Stimulated activated memory B cell treated with anti-CD40 and anti-IgM and Interleukin-4, amounts not matched to agents 10 μg/mL and 1 μg/mL and 100 μg/mL, for 72 hours (primary cell): Measurements from ENCODE around the gene HEBP2.

Experiments
- ATAC-seq: fragments of 150-1000 bp; cut with Tn5 transposase; 2 replicates; pipeline ENCODE4 v1.10.0; 2021
- H3K27ac Mint-ChIP-seq: one replicate; pipeline ENCODE4 v1.8.0; 2022; ENCODE audit warnings: mild to moderate bottlenecking, mixed read lengths
- H3K27me3 Mint-ChIP-seq: one replicate; pipeline ENCODE4 v1.8.0; 2022; ENCODE audit warnings: mixed read lengths
- H3K36me3 Mint-ChIP-seq: one replicate; pipeline ENCODE4 v1.8.0; 2022; ENCODE audit warnings: mixed read lengths
- H3K4me1 Mint-ChIP-seq: one replicate; pipeline ENCODE4 v1.8.0; 2022; ENCODE audit warnings: mixed read lengths
- H3K4me3 Mint-ChIP-seq: one replicate; pipeline ENCODE4 v1.8.0; 2022; ENCODE audit warnings: mild to moderate bottlenecking, moderate library complexity, mixed read lengths
- H3K9me3 Mint-ChIP-seq: one replicate; pipeline ENCODE4 v1.8.0; 2022; ENCODE audit warnings: mixed read lengths

Gene HEBP2

DNA sequence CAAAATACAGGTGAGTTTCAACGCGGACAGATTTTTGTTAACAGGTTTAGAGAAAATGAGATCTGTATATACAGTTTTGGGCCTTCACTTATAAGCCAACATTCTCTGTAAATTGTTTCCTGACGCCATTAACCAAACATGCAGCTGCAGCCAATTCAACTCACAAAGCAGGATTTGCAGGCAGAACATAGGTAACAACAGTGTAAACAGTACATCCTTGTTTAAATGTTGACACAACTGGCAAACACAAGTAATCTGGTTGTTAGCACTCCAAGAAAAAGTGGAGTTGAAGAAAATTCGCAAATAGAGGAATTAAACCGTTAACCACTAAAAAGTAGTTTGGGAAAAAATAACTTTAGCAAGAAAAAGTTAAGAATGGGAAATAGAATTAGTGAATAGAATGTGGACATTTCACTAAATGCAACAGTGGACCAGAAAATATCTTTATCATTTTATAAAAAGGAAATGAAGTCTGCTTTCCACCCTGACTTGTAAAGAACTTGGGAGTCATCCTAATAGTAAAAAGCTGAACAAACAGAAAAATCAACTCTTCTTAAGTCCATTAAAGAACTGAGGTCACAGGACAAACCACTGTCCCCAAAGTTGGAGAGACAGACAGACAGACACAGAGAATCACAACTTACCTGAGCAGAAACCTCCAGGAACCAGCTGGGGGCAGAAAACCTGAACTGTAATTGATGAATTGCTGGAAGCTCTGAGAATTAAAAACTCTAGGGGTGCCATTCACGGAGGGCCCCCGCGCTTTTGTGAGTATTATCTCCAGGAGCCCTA lies 16.2 kb upstream of the HEBP2 start:
- H3K4me3 Mint-ChIP-seq, result no peak overlapping the region
- no peaks in the 10 kb centered on the region for H3K4me1 Mint-ChIP-seq
- H3K27ac Mint-ChIP-seq, result no peak overlapping the region
- no peaks in the 10 kb centered on the region for H3K9me3 Mint-ChIP-seq
- ATAC-seq, result no peak
- no peaks in the 10 kb centered on the region for H3K36me3 Mint-ChIP-seq
- H3K27me3 Mint-ChIP-seq, result peaks cover 12% of the 10 kb centered on the region

- no peaks in the 10 kb centered on the region for H3K36me3 Mint-ChIP-seq
- no peaks in the 10 kb centered on the region for H3K9me3 Mint-ChIP-seq
- H3K27me3 Mint-ChIP-seq, result peaks cover 11% of the 10 kb centered on the region
- H3K4me3 Mint-ChIP-seq, result no peak overlapping the region
- H3K4me1 Mint-ChIP-seq, result peaks cover 10% of the 10 kb centered on the region
- H3K27ac Mint-ChIP-seq, result no peak overlapping the region
- ATAC-seq, result no peak
These were observed 14.5 kb upstream of the HEBP2 start for GRCh38 chr6:138389551-138389950.

GRCh38 chr6:138393871-138394783 lies 9.9 kb upstream of the HEBP2 start:
- Mint-ChIP-seq H3K27me3 (peaks cover 2% of the 10 kb centered on the region), H3K9me3 (no peaks in the 10 kb centered on the region), H3K27ac (no peak overlapping the region), H3K4me1 (peaks cover 10% of the 10 kb centered on the region), H3K4me3 (no peak overlapping the region), H3K36me3 (no peaks in the 10 kb centered on the region)
- peak; percentile 78 for ATAC-seq

DNA sequence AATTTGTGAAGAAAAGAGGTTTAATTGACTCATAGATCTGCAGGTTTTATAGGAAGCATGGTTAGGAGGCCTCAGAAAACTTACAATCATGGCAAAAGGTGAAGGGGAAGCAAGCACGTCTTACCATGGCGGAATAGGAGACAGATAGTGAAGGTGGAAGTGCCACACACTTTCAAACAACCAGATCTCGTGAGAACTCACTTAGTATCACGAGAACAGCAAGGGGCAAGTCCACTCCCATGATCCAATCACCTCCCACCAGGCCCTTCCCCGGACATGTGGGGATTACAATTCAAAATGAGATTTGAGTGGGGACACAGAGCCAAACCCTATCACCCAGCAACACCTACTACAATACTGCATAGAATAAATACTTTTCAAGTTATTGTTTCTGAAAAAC lies 7.3 kb upstream of the HEBP2 start:
- no peak for ATAC-seq
- no peaks in the 10 kb centered on the region for H3K36me3 Mint-ChIP-seq
- no peak overlapping the region for H3K27ac Mint-ChIP-seq
- H3K4me1 Mint-ChIP-seq, result peaks cover 10% of the 10 kb centered on the region
- H3K27me3 Mint-ChIP-seq, result no peaks in the 10 kb centered on the region
- H3K9me3 Mint-ChIP-seq, result no peaks in the 10 kb centered on the region
- no peak overlapping the region for H3K4me3 Mint-ChIP-seq

DNA sequence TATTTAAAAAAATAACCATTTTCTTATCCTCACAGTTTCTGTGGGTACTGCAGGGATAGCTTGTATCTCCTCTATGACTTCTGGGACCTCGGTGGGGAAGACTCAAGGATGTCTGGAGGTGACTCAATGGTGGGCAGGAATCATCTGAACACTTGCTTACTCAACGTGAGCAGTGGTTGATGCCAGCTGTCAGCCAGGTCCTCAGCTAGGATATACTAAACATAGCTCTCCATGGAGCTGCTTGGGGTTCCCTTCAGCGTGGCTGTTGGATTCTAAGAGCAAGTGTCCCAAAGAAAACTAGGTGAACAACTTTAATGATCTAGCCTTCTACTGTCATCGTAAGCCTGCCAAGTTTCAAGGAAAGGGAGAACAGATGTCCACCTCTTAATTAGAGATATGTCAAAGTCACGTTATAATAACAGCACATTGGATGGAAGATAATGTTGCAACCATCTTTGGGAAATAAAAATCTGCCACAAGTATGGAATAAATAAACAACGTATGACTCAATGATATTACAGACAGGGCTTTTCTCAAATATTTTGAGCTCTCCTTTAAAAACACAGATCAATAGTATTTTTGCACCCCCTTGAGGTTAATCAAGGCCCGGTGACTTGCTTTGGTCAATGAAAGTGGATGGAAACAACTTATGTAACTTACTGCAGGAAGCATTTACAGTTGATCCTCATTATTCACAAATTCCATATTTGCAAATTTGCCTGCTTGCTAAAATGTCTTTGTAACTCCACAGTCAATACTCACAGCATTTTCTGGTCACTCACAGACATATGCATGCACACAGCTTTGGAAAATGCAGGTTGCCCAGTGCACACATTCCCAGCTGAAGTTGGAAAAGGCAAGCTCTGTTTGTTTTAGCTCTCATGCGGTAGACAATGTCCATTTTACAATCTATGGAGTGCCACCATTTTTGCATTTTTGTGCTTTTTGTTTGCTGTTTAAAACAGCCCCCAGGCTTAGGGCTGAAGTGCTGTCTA lies 6.6 kb upstream of the HEBP2 start:
- H3K27ac Mint-ChIP-seq, result no peak overlapping the region
- no peaks in the 10 kb centered on the region for H3K9me3 Mint-ChIP-seq
- ATAC-seq, result no peak
- H3K4me1 Mint-ChIP-seq, result peaks cover 10% of the 10 kb centered on the region
- H3K36me3 Mint-ChIP-seq, result no peaks in the 10 kb centered on the region
- no peak overlapping the region for H3K4me3 Mint-ChIP-seq
- no peaks in the 10 kb centered on the region for H3K27me3 Mint-ChIP-seq

- H3K27me3 Mint-ChIP-seq, result no peaks in the 10 kb centered on the region
- H3K9me3 Mint-ChIP-seq, result no peaks in the 10 kb centered on the region
- ATAC-seq, result no peak
- no peak overlapping the region for H3K4me3 Mint-ChIP-seq
- peaks cover 15% of the 10 kb centered on the region for H3K4me1 Mint-ChIP-seq
- H3K27ac Mint-ChIP-seq, result no peak overlapping the region
- no peaks in the 10 kb centered on the region for H3K36me3 Mint-ChIP-seq
These were observed 3.7 kb upstream of the HEBP2 start for GRCh38 chr6:138400326-138400725.

DNA sequence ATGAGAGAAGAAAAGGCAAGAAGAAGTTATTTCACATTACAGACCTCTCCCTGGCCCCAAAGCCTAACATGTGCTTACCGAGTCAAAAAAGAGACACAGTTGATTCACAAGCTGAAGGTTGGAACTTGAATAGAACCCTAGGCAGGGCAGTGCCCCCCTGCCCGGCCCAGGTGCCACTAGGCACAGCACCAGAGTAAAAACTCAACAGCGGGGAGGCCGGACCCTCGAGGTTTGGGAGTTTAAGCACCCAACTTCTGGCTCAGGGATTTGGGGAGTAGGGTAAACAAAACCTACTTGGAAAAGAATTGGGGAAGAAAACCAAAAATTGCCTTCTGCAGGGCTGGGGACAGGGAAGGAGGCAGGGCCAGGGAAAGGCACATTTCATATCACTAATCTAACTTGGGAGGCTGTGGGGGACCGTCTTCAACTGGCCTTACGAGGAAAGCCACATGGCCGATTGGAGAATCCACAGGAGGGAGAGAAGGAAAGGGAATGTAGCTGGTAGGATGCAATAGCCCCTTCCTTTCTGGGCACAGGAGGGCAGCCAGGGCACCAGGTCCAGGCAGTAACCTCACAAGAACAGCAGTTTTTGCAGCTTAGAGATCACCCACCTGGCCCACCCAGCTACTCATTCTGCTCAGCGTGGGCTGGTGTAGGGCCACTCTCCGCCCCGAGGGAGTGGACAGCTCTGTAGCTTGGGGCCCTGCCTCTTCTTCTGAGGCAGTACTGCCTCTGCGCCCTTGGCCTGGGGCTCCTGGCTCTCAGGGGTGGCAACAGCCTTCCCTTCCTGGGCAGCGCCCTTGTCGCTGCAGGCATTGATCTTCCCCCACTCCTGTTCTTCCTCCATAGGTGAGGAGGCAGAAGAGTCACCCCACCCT lies 1.8 kb upstream of the HEBP2 start:
- Mint-ChIP-seq H3K9me3 (no peaks in the 10 kb centered on the region), H3K27me3 (no peaks in the 10 kb centered on the region), H3K36me3 (peaks cover 3% of the 10 kb centered on the region), H3K4me1 (peaks cover 16% of the 10 kb centered on the region), H3K4me3 (no peak overlapping the region), H3K27ac (no peak overlapping the region)
- no peak for ATAC-seq

- no peaks in the 10 kb centered on the region for H3K27me3 Mint-ChIP-seq
These were observed 1.2 kb upstream of the HEBP2 start for GRCh38 chr6:138402838-138403187.

GRCh38 chr6:138403324-138403800 lies 661 bp upstream of the HEBP2 start:
- ATAC-seq, result peak; percentile 39
- no peaks in the 10 kb centered on the region for H3K27me3 Mint-ChIP-seq
- peak overlapping the region; percentile 79 for H3K4me3 Mint-ChIP-seq
- peak overlapping the region; percentile 77 for H3K27ac Mint-ChIP-seq
- peaks cover 13% of the 10 kb centered on the region for H3K36me3 Mint-ChIP-seq
- H3K4me1 Mint-ChIP-seq, result peaks cover 16% of the 10 kb centered on the region
- no peaks in the 10 kb centered on the region for H3K9me3 Mint-ChIP-seq

More at GRCh38 chr6:138402838-138403187, 1.2 kb upstream of the HEBP2 start:
- no peaks in the 10 kb centered on the region for H3K9me3 Mint-ChIP-seq
- no peak for ATAC-seq
- H3K36me3 Mint-ChIP-seq, result peaks cover 8% of the 10 kb centered on the region
- H3K27ac Mint-ChIP-seq, result peak overlapping the region; percentile 77
- peaks cover 16% of the 10 kb centered on the region for H3K4me1 Mint-ChIP-seq
- H3K4me3 Mint-ChIP-seq, result peak overlapping the region; percentile 79

GRCh38 chr6:138404666-138405337 lies 779 bp downstream of the HEBP2 start:
- Mint-ChIP-seq H3K27me3 (no peaks in the 10 kb centered on the region), H3K27ac (peak overlapping the region; percentile 77), H3K4me1 (peaks cover 16% of the 10 kb centered on the region), H3K9me3 (no peaks in the 10 kb centered on the region), H3K4me3 (peak overlapping the region; percentile 79), H3K36me3 (peaks cover 27% of the 10 kb centered on the region)
- peak; percentile 51 for ATAC-seq

DNA sequence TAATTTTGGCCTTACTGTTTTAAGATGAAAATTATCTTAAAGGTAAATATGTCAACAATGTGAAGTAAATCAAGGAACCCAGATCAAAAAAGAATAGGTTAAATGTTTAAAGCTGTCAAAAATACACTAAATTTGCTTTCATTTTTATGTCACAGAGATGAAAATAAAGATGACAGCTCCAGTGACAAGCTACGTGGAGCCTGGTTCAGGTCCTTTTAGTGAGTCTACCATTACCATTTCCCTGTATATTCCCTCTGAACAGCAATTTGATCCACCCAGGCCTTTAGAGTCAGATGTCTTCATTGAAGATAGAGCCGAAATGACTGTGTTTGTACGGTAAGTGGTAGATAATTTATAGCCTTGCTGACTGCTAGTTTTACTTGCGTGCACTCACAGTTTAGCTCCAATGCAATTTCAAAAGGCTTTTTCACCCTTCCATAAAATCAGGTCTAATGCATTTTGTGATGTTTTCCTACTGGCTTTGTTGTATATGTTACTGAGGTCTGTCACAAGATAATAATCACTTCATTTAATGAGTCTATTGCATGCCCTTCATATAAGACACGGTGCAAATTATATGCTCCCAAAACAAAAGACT lies 1.9 kb downstream of the HEBP2 start:
- ATAC-seq, result no peak
- Mint-ChIP-seq H3K36me3 (peaks cover 37% of the 10 kb centered on the region), H3K9me3 (no peaks in the 10 kb centered on the region), H3K27me3 (no peaks in the 10 kb centered on the region), H3K4me1 (peaks cover 16% of the 10 kb centered on the region), H3K4me3 (no peak overlapping the region), H3K27ac (no peak overlapping the region)

- no peak overlapping the region for H3K27ac Mint-ChIP-seq
- no peak overlapping the region for H3K4me3 Mint-ChIP-seq
- H3K9me3 Mint-ChIP-seq, result no peaks in the 10 kb centered on the region
- H3K36me3 Mint-ChIP-seq, result peaks cover 42% of the 10 kb centered on the region
- peaks cover 22% of the 10 kb centered on the region for H3K4me1 Mint-ChIP-seq
- ATAC-seq, result no peak
- no peaks in the 10 kb centered on the region for H3K27me3 Mint-ChIP-seq
These were observed 2.4 kb downstream of the HEBP2 start for GRCh38 chr6:138406443-138406842.

DNA sequence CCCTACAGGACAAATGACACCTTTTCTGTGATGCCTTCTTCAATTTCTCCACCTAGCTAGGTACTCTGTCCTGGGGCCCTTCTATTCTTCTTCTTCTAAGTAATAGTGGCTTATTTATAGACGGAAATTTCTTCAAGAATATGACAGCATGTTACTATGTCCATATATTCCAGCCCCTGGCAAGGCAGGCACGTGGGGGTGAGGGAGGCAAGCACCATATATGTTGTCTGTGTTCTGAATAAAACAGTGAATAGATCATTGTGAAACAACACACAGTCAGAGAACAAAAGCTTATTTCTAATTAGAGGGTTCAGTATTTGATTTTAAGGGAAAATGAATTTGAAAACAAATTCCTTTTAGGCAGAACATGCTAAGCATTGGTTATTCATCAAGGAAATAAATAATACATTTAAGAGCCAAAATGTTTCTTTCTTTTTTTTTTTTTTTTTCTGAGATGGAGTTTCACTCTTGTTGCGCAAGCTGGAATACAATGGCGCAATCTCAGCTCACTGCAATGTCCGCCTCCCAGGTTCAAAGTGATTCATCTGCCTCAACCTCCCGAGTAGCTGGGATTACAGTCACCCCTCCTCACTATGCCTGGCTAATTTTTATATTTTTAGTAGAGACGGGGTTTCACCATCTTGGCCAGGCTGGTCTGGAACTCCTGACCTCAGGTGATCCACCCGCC lies 6.2 kb downstream of the HEBP2 start:
- no peaks in the 10 kb centered on the region for H3K9me3 Mint-ChIP-seq
- no peaks in the 10 kb centered on the region for H3K27me3 Mint-ChIP-seq
- H3K27ac Mint-ChIP-seq, result no peak overlapping the region
- no peak for ATAC-seq
- H3K4me3 Mint-ChIP-seq, result no peak overlapping the region
- H3K36me3 Mint-ChIP-seq, result peaks cover 64% of the 10 kb centered on the region
- peaks cover 10% of the 10 kb centered on the region for H3K4me1 Mint-ChIP-seq
